ENCODE measurements around the gene ZDHHC17.

GRCh38 chr12:76872415-76872814, 108.5 kb downstream of the ZDHHC17 start:
- no peak for TF ChIP-seq CTCF (IDR thresholded peaks at IDR 0.05; ENCODE audit: low read depth, low read length)
- TF ChIP-seq MYC (IDR thresholded peaks at IDR 0.05; ENCODE audit: low read depth, low read length) = no peak
- no peak for TF ChIP-seq POLR2A (IDR thresholded peaks at IDR 0.05; ENCODE audit: extremely low read depth, insufficient read length)
- no peak for TF ChIP-seq MAX (IDR thresholded peaks at IDR 0.05; ENCODE audit: low read depth, low read length)
